HL-60 (cell line): ENCODE data around the gene TMEM128.

Experiments used
- DNase-seq, 2 experiments: peaks; one replicate each; pipeline ENCODE4 v3.0.0-alpha.2; 2010 to 2020; ENCODE audit warnings: low read depth in 1 of 2, low spot score in 1 of 2
- H3K27ac ChIP-seq: fragments of 250-450 bp; sonication (Bioruptor Pico); replicated peaks from 2 replicates; pipeline ENCODE4 v1.5.1; 2020; ENCODE audit warnings: mild to moderate bottlenecking, moderate library complexity
- H3K27me3 ChIP-seq: fragments of 250-450 bp; sonication (Bioruptor Pico); 2 replicates; pipeline ENCODE4 v1.5.1; 2021; ENCODE audit warnings: mild to moderate bottlenecking, moderate library complexity; ENCODE audit not compliant: insufficient read depth, poor library complexity, severe bottlenecking
- H3K4me3 ChIP-seq: replicated peaks from 2 replicates; pipeline ENCODE4 v1.5.1; 2011; ENCODE audit warnings: mild to moderate bottlenecking, control low read depth, low read length; ENCODE audit not compliant: insufficient read depth
- CTCF ChIP-seq: IDR thresholded peaks from one replicate; pipeline ENCODE4 v1.5.1; 2011; ENCODE audit warnings: low read length, control low read depth, inconsistent platforms; ENCODE audit not compliant: insufficient read depth
- GABPA ChIP-seq: IDR thresholded peaks from 2 replicates; pipeline ENCODE4 v1.6.1; 2012; ENCODE audit warnings: low read depth
- POLR2AphosphoS5 ChIP-seq: IDR thresholded peaks from 2 replicates; pipeline ENCODE4 v1.6.1; 2012; ENCODE audit warnings: low read depth
- SPI1 ChIP-seq: IDR thresholded peaks from 2 replicates; pipeline ENCODE4 v1.6.1; 2012; ENCODE audit warnings: low read depth, mild to moderate bottlenecking, borderline replicate concordance
- long read RNA-seq: library from polyadenylated mRNA; unstranded; transcript quantifications from one replicate; pipeline ENCODE4 v2.0.0, GENCODE V29; 2020
- TF ChIP-seq, protein P1 (sequence below): IDR thresholded peaks from 2 replicates; pipeline ENCODE4 v1.6.1; 2012; ENCODE audit warnings: low read depth; ENCODE audit not compliant: insufficient replicate concordance

Gene TMEM128
- long read RNA-seq, transcript TMEM128-201 (5 exons, 1,737 nt) = minor isoform, 7 of 192 reads
- long read RNA-seq, transcript TMEM128-202 (5 exons, 1,221 nt) = major isoform, 125 of 192 reads
- long read RNA-seq, partial matches to known transcripts = 3 of 192 reads
- long read RNA-seq, other reads (novel, unspliced or antisense) = 57 of 192 reads

DNA sequence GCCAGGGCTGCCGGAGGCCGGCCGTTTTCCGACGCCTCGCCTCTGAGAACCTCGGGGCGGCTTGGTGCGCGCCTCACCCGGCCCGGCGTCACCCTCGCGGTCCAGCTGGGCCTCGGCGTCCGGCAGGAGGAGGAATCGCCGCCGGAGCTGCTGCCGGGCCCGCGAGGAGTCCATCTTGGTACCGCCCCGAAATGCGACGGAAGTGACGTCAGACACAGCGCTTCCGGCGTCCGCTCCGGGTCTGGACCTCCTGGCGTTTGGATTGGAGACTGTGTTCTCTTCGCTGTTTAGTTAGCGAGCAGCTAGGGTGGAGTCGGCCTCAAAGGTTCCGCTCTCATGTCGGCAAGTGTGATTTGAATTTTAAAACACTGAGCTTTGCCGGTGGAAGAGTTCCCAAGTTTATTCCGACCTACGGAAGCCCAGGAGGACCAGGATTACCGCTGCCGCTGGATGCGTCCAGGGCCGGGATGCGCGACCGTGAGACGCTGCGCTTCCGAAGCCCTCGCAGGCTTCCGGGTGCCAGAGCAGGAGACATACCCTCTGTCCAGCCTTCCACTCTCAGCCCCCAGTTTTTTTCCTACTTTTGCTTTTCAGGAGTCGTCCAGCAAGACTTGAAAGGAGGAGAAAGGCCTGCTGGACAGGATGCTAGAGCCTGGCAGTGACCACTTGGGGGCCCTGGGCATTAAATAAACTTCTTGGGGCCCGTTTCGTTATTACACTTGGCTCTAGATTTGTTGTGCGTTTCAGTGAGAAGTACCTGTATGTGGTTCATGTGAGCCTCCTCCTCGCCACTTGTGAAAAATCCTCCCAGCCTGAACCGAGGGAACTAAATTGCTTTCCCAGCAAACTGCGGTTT, at the start of gene TMEM128:
Gene TMEM128 (minus strand): TSS at position 195 of the 856 bp plus-strand sequence. CDS start 21 bp downstream, at position 174.
- peak within 1 kb of the TSS; percentile 66 for H3K4me3 ChIP-seq
- peaks cover 2% of the 10 kb centered on the region for H3K27me3 ChIP-seq
- TF ChIP-seq CTCF (no peak), GABPA (peak; percentile 93), SPI1 (no peak), POLR2AphosphoS5 (peak; percentile 92)
- TF ChIP-seq, protein P1, sequence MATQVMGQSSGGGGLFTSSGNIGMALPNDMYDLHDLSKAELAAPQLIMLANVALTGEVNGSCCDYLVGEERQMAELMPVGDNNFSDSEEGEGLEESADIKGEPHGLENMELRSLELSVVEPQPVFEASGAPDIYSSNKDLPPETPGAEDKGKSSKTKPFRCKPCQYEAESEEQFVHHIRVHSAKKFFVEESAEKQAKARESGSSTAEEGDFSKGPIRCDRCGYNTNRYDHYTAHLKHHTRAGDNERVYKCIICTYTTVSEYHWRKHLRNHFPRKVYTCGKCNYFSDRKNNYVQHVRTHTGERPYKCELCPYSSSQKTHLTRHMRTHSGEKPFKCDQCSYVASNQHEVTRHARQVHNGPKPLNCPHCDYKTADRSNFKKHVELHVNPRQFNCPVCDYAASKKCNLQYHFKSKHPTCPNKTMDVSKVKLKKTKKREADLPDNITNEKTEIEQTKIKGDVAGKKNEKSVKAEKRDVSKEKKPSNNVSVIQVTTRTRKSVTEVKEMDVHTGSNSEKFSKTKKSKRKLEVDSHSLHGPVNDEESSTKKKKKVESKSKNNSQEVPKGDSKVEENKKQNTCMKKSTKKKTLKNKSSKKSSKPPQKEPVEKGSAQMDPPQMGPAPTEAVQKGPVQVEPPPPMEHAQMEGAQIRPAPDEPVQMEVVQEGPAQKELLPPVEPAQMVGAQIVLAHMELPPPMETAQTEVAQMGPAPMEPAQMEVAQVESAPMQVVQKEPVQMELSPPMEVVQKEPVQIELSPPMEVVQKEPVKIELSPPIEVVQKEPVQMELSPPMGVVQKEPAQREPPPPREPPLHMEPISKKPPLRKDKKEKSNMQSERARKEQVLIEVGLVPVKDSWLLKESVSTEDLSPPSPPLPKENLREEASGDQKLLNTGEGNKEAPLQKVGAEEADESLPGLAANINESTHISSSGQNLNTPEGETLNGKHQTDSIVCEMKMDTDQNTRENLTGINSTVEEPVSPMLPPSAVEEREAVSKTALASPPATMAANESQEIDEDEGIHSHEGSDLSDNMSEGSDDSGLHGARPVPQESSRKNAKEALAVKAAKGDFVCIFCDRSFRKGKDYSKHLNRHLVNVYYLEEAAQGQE = peak; percentile 57
- peak within 1 kb of the TSS; percentile 90 for H3K27ac ChIP-seq
- peak; percentile 88 to 91 for DNase-seq

DNA sequence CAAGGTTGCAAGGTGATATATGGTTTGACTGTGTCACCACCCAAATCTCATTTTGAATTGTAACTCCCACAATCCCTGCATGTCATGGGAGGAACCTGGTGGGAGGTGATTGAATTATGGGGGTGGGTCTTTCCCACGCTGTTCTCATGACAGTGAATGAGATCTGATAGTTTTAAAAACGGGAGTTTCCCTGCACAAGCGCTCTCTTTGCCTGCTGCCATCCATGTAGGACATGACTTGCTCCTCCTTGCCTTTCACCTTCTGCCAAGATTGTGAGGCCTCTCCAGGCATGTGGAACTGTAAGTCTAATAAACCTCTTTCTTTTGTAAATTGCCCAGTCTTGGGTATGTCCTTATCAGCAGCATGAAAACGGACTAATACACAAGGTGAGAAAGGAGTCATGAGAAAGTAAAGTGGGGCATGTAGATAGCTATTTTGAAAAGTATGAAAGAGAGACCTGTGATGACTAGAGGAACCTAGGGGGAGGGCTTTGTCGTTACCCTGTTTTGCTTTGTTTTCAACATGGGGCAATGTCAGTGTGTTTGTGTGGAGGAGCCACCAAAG, 48.3 kb upstream of the TMEM128 start:
- Histone ChIP-seq H3K4me3 (no peak overlapping the region), H3K27ac (no peak overlapping the region), H3K27me3 (no peaks in the 10 kb centered on the region)
- TF ChIP-seq, protein P1 = no peak
- no peak for TF ChIP-seq POLR2AphosphoS5
- no peak for TF ChIP-seq CTCF
- no peak for TF ChIP-seq SPI1
- TF ChIP-seq GABPA = no peak
- DNase-seq = no peak

GRCh38 chr4:4293279-4293678, 45.3 kb upstream of the TMEM128 start:
- Histone ChIP-seq H3K27me3 (no peaks in the 10 kb centered on the region), H3K27ac (no peak overlapping the region), H3K4me3 (no peak overlapping the region)
- no peak for DNase-seq
- TF ChIP-seq GABPA = no peak
- TF ChIP-seq, protein P1 = no peak
- no peak for TF ChIP-seq SPI1
- no peak for TF ChIP-seq CTCF
- no peak for TF ChIP-seq POLR2AphosphoS5
